ENCODE results near the gene CD101.

The CD101 gene

GRCh38 chr1:117007719-117008013 is 6.1 kb downstream of the CD101 start:
- TF ChIP-seq, protein P1, sequence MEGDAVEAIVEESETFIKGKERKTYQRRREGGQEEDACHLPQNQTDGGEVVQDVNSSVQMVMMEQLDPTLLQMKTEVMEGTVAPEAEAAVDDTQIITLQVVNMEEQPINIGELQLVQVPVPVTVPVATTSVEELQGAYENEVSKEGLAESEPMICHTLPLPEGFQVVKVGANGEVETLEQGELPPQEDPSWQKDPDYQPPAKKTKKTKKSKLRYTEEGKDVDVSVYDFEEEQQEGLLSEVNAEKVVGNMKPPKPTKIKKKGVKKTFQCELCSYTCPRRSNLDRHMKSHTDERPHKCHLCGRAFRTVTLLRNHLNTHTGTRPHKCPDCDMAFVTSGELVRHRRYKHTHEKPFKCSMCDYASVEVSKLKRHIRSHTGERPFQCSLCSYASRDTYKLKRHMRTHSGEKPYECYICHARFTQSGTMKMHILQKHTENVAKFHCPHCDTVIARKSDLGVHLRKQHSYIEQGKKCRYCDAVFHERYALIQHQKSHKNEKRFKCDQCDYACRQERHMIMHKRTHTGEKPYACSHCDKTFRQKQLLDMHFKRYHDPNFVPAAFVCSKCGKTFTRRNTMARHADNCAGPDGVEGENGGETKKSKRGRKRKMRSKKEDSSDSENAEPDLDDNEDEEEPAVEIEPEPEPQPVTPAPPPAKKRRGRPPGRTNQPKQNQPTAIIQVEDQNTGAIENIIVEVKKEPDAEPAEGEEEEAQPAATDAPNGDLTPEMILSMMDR (IDR thresholded peaks at IDR 0.05; ENCODE audit: borderline replicate concordance, insufficient read depth, low read depth, low read length), result no peak
- H3K4me3 ChIP-seq (ENCODE audit: low read depth, low read length), result no peak overlapping the region

DNA sequence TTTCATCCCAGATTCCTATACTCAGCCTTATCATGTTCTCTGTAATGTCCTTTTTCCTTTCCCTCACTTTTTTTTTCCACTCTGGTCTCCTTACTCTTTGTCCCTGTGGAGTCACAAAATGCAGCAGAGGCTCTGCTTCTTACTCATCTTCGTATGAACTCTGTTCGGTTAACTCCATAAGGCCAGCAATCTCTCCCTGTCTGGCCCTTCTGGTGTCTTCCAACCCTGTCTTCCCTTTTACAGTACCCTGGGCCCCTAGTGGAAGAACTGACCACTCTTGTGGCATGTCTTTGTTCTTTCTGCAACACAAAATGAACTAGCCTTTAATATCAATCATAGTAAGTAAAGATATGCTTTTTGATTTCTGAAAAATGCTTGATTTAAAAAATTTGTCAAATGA is 7.1 kb downstream of the CD101 start:
- TF ChIP-seq, protein P1 (IDR thresholded peaks at IDR 0.05; ENCODE audit: borderline replicate concordance, insufficient read depth, low read depth, low read length), result no peak

DNA sequence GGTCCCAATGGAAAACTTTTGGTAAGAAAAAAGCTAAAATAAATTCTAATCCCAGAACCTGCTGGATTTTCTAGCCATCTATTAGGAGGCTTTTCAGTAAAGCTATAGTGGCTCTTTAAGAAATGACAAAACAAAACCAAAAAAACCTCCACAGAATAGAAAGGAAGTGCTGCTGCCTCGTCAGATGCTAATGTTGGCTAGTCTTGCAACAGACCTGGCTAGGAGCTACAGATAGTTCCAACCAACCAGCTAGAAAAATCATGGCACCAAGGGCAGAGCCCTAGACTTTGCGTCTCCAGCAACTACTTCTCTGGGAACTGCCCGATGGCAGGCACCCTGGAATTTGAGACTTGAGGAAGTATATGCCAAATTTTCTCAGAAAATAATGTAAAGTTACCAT is 7.6 kb downstream of the CD101 start:
- no peak overlapping the region for H3K4me3 ChIP-seq (ENCODE audit: low read depth, low read length)
- TF ChIP-seq, protein P1 (IDR thresholded peaks at IDR 0.05; ENCODE audit: borderline replicate concordance, insufficient read depth, low read depth, low read length), result no peak

More for the DNA sequence above, 7.1 kb downstream of the CD101 start:
- no peak overlapping the region for H3K4me3 ChIP-seq (ENCODE audit: low read depth, low read length)

DNA sequence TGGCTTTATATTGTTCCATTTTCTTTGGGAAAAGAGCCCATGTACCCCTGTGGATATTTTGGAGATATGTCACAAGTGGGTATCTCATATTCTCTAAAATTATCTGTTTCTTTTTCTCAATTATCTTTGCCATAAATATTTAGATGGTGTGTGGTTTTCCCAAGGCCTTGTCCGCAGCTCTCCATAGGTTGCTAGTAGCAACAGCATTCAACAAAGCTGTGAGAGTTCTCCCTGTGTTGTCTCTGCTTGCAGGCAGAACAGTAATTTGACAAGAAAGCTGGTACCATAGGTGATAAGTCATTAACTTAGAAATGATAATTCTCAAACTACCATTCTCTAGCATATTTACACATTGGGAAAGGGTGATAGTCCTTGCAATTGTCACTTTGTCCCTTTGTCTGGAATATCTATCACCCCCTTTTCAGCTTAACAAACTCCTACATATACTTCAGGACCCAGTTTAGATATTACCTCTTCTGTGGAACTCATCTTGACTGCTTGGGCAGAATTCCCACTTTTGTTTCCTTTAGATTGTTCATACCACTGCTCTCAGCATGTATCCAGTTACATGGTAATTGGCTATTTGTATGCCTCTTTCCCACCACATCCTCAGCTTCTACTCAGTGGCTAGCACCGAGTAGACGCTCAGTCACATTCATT is 8.9 kb downstream of the CD101 start:
- no peak overlapping the region for H3K4me3 ChIP-seq (ENCODE audit: low read depth, low read length)
- TF ChIP-seq, protein P1 (IDR thresholded peaks at IDR 0.05; ENCODE audit: borderline replicate concordance, insufficient read depth, low read depth, low read length), result no peak

DNA sequence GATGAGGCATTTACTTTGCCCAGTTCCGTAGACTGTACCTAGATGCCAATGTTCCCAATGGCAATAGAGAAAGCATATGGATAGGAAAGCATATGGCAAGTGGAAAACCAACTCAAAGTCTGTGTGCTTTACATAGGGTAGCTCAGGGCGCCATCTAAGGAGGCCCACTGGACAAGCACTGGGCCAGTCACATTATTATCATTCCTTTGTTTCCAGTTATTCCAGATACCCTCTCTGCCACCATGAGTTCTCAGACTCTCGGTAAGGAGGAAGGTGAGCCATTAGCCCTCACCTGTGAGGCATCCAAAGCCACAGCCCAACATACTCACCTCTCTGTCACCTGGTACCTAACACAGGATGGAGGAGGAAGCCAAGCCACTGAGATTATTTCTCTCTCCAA is 9.8 kb downstream of the CD101 start:
- TF ChIP-seq, protein P1 (IDR thresholded peaks at IDR 0.05; ENCODE audit: borderline replicate concordance, insufficient read depth, low read depth, low read length), result no peak
- no peak overlapping the region for H3K4me3 ChIP-seq (ENCODE audit: low read depth, low read length)

- TF ChIP-seq, protein P1 (IDR thresholded peaks at IDR 0.05; ENCODE audit: borderline replicate concordance, insufficient read depth, low read depth, low read length), result no peak
- H3K4me3 ChIP-seq (ENCODE audit: low read depth, low read length), result no peak overlapping the region
Measured at GRCh38 chr1:117013309-117013858, 11.8 kb downstream of the CD101 start.

DNA sequence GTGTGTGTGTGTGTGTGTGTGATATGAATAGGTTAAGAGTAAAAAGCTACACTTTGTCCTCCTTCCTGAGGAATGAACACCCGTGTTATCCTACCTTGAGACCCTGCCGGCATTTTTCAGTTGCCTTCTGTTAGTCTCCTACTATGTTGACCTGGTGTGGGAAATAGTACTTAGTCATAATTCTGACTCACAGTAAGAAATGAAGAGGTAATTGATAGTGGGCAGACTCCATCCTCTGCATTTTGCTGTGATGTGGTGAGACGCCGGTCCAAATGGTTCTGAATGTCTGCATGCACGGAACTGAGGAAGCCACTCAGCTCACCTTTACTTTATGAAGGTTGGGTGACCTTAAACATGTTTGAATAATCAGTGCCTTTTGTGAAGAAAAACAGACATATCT is 12.6 kb downstream of the CD101 start:
- H3K4me3 ChIP-seq (ENCODE audit: low read depth, low read length), result no peak overlapping the region
- TF ChIP-seq, protein P1 (IDR thresholded peaks at IDR 0.05; ENCODE audit: borderline replicate concordance, insufficient read depth, low read depth, low read length), result no peak
